ENCODE data around the gene USP7.

Gene USP7

GRCh38 chr16:8861563-8862308, 102.0 kb downstream of the USP7 start:
- TF ChIP-seq POLR2A (IDR thresholded peaks at IDR 0.05; ENCODE audit: low read length): no peak
- no peak for TF ChIP-seq GATA1 (IDR thresholded peaks at IDR 0.05; ENCODE audit: low read depth, low read length)
- DNase-seq: no peak

GRCh38 chr16:8859913-8860881, 103.5 kb downstream of the USP7 start:
- DNase-seq: no peak
- no peak for TF ChIP-seq POLR2A (IDR thresholded peaks at IDR 0.05; ENCODE audit: low read length)
- no peak for TF ChIP-seq GATA1 (IDR thresholded peaks at IDR 0.05; ENCODE audit: low read depth, low read length)

GRCh38 chr16:8858994-8859912, 104.5 kb downstream of the USP7 start:
- DNase-seq: no peak
- no peak for TF ChIP-seq POLR2A (IDR thresholded peaks at IDR 0.05; ENCODE audit: low read length)
- no peak for TF ChIP-seq GATA1 (IDR thresholded peaks at IDR 0.05; ENCODE audit: low read depth, low read length)

- DNase-seq: no peak
- no peak for TF ChIP-seq POLR2A (IDR thresholded peaks at IDR 0.05; ENCODE audit: low read length)
- no peak for TF ChIP-seq GATA1 (IDR thresholded peaks at IDR 0.05; ENCODE audit: low read depth, low read length)
Measured at GRCh38 chr16:8855972-8856371, 107.7 kb downstream of the USP7 start.

DNA sequence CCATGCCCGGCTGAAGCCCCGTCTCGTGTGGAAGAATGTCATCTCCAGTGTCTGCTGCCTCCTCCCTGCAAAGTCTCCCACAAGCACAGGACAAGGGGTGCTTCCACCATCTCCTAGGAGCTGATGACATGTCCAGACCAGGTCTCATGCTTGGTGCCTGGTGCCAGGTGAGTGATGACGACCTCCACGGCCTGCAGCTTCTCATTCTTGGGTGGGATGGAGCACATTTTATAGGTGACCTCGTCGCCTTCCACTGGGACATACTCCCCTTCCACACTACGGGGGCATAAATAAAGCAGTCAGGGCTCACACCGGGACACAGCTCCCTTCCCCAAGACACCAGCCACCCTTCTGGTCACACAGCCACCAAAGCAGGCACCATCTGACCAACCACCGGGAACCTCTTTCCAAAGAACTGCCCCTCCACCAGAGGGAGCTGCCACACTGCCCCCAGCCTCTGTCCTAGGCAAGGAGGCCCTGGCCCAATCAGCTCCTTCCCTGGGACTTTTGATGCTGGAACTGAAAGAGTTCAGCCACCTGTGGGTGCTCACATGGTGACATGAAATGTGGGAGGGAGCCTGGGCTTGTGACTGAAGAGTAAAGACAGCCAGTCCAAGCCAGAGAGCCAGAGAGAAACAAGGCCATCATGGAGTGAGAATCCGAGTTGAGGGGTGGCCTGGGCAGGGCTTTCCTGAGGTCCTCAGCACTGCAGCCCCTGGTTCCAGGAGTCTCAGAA, 108.5 kb downstream of the USP7 start:
- TF ChIP-seq POLR2A (IDR thresholded peaks at IDR 0.05; ENCODE audit: low read length) (no peak), GATA1 (IDR thresholded peaks at IDR 0.05; ENCODE audit: low read depth, low read length) (no peak)
- peak; percentile 24 to 32 for DNase-seq

- TF ChIP-seq POLR2A (IDR thresholded peaks at IDR 0.05; ENCODE audit: low read length): no peak
- no peak for TF ChIP-seq GATA1 (IDR thresholded peaks at IDR 0.05; ENCODE audit: low read depth, low read length)
- DNase-seq: no peak
Measured at GRCh38 chr16:8854298-8854948, 109.3 kb downstream of the USP7 start.

GRCh38 chr16:8853611-8854010, 110.1 kb downstream of the USP7 start:
- no peak for TF ChIP-seq POLR2A (IDR thresholded peaks at IDR 0.05; ENCODE audit: low read length)
- no peak for TF ChIP-seq GATA1 (IDR thresholded peaks at IDR 0.05; ENCODE audit: low read depth, low read length)

GRCh38 chr16:8853150-8853549, 110.6 kb downstream of the USP7 start:
- TF ChIP-seq GATA1 (IDR thresholded peaks at IDR 0.05; ENCODE audit: low read depth, low read length) (no peak), POLR2A (IDR thresholded peaks at IDR 0.05; ENCODE audit: low read length) (no peak)
- no peak for DNase-seq

More at GRCh38 chr16:8853611-8854010, 110.1 kb downstream of the USP7 start:
- no peak for DNase-seq

DNA sequence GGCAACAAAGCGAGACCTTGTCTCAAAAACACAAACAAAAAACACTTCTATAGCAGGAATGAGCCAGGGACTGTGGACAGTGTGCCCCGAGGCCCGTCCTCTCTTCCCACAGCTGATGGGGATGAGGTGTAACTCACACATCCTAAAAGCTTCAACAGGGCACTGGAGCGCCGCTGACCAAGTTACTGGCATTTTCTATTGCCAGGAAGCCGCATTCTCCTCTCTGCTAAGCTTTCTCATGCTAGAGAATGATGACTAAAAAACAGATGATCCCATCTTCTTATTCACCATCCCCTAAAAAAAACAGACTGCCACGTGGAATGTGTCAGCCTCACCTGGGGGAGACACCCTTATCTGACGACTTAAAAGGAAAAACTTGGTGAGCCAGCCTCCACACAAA, 111.2 kb downstream of the USP7 start:
- DNase-seq: no peak
- TF ChIP-seq POLR2A (IDR thresholded peaks at IDR 0.05; ENCODE audit: low read length) (no peak), GATA1 (IDR thresholded peaks at IDR 0.05; ENCODE audit: low read depth, low read length) (no peak)

DNA sequence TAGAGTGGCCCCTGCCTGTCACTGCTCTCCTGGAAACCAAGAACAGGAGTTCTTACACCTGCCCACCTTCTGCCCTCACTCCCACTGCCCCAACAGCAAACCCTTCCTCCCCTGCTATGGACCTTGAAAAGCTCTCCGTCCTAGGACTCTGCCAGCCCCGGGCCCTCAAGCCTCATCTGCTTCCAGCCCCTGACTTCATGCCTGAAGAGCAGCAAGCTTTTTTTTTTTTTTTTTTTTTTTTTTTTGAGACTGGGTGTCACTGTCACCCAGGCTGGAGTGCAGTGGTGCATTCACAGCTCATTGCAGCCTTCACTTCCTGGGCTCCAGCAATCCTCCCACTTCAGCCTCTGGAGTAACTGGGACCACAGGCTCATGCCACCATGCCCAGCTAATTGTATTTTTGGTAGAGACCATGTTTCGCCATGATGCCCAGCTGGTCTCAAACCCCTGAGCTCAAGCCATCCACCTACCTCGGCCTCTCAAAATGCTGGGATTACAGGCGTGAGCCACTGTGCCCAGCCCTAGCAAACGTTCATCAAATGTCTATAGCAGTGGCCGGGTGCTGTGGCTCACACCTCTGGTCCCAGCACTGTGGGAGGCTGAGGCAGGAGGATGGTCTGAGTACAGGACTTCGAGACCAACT, 111.8 kb downstream of the USP7 start:
- no peak for TF ChIP-seq POLR2A (IDR thresholded peaks at IDR 0.05; ENCODE audit: low read length)
- no peak for TF ChIP-seq GATA1 (IDR thresholded peaks at IDR 0.05; ENCODE audit: low read depth, low read length)
- DNase-seq: no peak

DNA sequence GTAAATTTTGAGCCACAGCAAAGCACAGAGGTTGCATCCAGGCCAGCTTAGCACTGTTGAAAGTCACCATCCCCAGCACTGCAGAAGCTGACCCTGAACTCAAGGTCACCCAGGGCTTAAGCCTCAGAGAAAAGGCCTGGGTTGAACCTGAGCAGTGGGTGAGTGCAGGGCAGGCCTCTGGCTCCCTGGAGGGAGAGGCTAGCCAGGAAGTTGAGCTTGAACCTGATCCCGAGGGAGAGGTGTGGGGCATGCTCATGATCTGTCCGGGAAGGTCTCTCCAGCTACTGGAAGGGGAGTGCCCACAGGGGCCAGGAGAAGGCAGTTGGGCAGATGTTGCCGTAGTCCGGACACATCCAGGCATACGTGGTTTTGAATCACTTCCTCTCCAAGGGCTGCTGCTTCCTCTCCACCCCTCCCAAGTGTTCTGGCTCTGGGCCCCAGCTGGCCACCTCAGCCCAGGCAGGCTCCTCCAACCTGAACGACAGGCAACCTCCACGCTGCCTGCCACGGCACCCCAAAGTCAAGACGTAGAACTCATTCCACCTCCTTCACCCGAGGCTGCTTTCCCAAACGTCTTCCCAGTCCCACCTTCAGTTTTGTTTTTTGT, 113.3 kb downstream of the USP7 start:
- no peak for DNase-seq
- no peak for TF ChIP-seq GATA1 (IDR thresholded peaks at IDR 0.05; ENCODE audit: low read depth, low read length)
- TF ChIP-seq POLR2A (IDR thresholded peaks at IDR 0.05; ENCODE audit: low read length): no peak

Measured in erythroblast (primary cell).